Suprapubic skin (tissue), 4 donors: ENCODE data around the gene KLHL28. TPM values are rescaled to one million over a fixed set of nuclear protein-coding genes. Genes with fewer than 3 reads are reported as not detected.

Experiments used
- DNase-seq, 2 donors: peaks; one replicate each; pipeline ENCODE4 v3.0.0-alpha.2; 2019; ENCODE audit warnings: low spot score in 2 of 2
- H3K27ac ChIP-seq: fragments of 200-600 bp; sonication (generic); one replicate; pipeline ENCODE4 v1.5.1; 2019
- H3K27me3 ChIP-seq: fragments of 200-600 bp; sonication (generic); one replicate; pipeline ENCODE4 v1.5.1; 2019
- H3K36me3 ChIP-seq: fragments of 200-600 bp; sonication (generic); one replicate; pipeline ENCODE4 v1.5.1; 2019
- H3K4me1 ChIP-seq: fragments of 200-600 bp; sonication (generic); one replicate; pipeline ENCODE4 v1.5.1; 2019
- H3K4me3 ChIP-seq: fragments of 200-600 bp; sonication (generic); one replicate; pipeline ENCODE4 v1.5.1; 2019; ENCODE audit warnings: mild to moderate bottlenecking
- H3K9me3 ChIP-seq: fragments of 200-600 bp; sonication (generic); one replicate; pipeline ENCODE4 v1.5.1; 2019
- EP300 ChIP-seq: sonication (generic); formaldehyde crosslinking; IDR thresholded peaks from one replicate; pipeline ENCODE4 v1.6.1; 2017; ENCODE audit warnings: antibody characterized with exemption
- POLR2A ChIP-seq, 2 donors: fragments of 450-650 bp; IDR thresholded peaks; one replicate each; pipeline ENCODE4 v1.6.1; 2017; ENCODE audit warnings: antibody characterized with exemption in 2 of 2, mild to moderate bottlenecking in 2 of 2, moderate library complexity in 2 of 2
- POLR2AphosphoS5 ChIP-seq, 3 donors: sonication (generic); formaldehyde crosslinking; IDR thresholded peaks; one replicate each; pipeline ENCODE4 v1.6.1; 2017; ENCODE audit warnings: antibody characterized with exemption in 3 of 3
- WGBS: methylation state at CpG from one replicate; pipeline ENCODE4 v1.1.5; 2018; 5-methylcytosine and 5-hydroxymethylcytosine counted together
- total RNA-seq, 4 donors: library from RNA; depleted of rRNA; stranded (reverse); fragments of >200 nt; gene quantifications; one replicate each; pipeline ENCODE4 v1.1.0, GENCODE V29; 2016
- TF ChIP-seq, protein P1 (sequence below), 2 donors: fragments of 200-600 bp in 1 of 2; fragments of 450-650 bp in 1 of 2; sonication (generic) in 1 of 2; IDR thresholded peaks; one replicate each; pipeline ENCODE4 v1.5.1; 2016 to 2019; ENCODE audit warnings: antibody characterized with exemption in 2 of 2, mild to moderate bottlenecking in 1 of 2, moderate library complexity in 1 of 2

KLHL28 gene
- total RNA-seq, 4 donors from 2014 or later = 13.7 to 23.5 (median 16.2) TPM

DNA sequence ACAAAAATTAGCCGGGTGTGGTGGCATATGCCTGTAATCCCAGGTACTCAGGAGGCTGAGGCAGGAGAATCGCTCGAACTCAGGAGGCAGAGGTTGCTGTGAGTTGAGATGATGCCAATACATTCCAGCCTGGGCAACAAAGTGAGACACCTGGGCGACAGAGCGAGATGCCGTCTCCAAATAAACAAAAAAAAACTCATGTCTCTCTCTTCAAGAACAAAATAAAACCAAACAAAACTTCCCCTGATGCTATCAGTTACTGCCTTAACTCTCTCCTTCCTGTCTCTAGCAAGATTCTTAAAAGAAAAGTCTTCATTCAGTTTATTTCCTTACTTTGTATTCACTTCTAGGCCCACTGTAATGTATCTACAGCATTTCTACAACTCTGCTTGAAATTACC lies 20.8 kb downstream of the KLHL28 start:
- no peaks in the 10 kb centered on the region for H3K4me1 ChIP-seq
- no peak overlapping the region for H3K27ac ChIP-seq
- H3K36me3 ChIP-seq = peaks cover 48% of the 10 kb centered on the region
- no peak for DNase-seq
- no peaks in the 10 kb centered on the region for H3K9me3 ChIP-seq
- H3K4me3 ChIP-seq = no peak overlapping the region
- no peaks in the 10 kb centered on the region for H3K27me3 ChIP-seq
- TF ChIP-seq, protein P1, sequence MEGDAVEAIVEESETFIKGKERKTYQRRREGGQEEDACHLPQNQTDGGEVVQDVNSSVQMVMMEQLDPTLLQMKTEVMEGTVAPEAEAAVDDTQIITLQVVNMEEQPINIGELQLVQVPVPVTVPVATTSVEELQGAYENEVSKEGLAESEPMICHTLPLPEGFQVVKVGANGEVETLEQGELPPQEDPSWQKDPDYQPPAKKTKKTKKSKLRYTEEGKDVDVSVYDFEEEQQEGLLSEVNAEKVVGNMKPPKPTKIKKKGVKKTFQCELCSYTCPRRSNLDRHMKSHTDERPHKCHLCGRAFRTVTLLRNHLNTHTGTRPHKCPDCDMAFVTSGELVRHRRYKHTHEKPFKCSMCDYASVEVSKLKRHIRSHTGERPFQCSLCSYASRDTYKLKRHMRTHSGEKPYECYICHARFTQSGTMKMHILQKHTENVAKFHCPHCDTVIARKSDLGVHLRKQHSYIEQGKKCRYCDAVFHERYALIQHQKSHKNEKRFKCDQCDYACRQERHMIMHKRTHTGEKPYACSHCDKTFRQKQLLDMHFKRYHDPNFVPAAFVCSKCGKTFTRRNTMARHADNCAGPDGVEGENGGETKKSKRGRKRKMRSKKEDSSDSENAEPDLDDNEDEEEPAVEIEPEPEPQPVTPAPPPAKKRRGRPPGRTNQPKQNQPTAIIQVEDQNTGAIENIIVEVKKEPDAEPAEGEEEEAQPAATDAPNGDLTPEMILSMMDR (IDR thresholded peaks at IDR 0.05) = no peak
- TF ChIP-seq POLR2A (IDR thresholded peaks at IDR 0.05) (no peak), POLR2AphosphoS5 (IDR thresholded peaks at IDR 0.05) (no peak), EP300 (no peak)
- WGBS = 95% methylated on average over 6 of the region's 6 CpGs

DNA sequence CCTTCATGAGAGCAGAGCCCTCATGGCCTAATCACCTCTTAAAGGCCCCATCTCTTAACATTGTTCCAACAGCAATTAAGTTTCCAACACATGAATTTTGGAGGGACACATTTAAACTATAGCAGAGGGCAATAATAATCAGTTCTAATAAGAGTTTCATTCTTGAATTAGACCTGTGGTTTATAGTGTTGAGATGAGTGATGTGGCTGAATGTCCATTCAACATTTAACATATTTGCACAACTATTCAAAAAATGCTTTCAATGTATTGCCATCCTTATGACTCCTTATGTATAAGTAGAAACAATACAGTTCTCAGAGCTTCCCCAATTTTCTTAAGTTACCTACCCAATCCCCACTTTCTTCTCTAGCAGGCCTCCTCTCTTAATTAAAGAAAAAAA lies 21.5 kb downstream of the KLHL28 start:
- Histone ChIP-seq H3K36me3 (peaks cover 43% of the 10 kb centered on the region), H3K27me3 (no peaks in the 10 kb centered on the region), H3K4me3 (no peak overlapping the region), H3K27ac (no peak overlapping the region), H3K4me1 (no peaks in the 10 kb centered on the region), H3K9me3 (no peaks in the 10 kb centered on the region)
- TF ChIP-seq, protein P1 (IDR thresholded peaks at IDR 0.05) = no peak
- TF ChIP-seq POLR2A (IDR thresholded peaks at IDR 0.05) = no peak
- no peak for TF ChIP-seq EP300
- TF ChIP-seq POLR2AphosphoS5 (IDR thresholded peaks at IDR 0.05) = no peak
- no peak for DNase-seq

DNA sequence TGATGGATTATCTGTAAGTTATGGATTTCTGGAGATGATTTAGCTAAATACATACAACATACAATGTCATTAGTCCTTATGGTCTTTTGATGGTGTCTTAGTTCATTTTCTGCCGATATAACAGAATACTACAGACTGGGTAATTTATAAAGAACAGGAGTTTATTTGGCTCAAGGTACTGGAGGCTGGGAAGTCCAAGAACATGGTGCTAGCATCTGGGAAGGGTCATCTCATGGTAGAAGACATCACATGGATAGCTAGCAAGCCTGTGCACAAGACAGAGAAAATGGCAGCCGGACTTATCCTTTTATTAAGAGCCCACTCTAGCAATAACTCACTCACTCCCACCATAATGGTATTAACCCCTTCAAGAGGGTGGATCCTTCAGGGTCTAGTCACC lies 24.2 kb downstream of the KLHL28 start:
- no peak overlapping the region for H3K4me3 ChIP-seq
- H3K9me3 ChIP-seq = no peaks in the 10 kb centered on the region
- TF ChIP-seq EP300 = no peak
- no peak for TF ChIP-seq POLR2AphosphoS5 (IDR thresholded peaks at IDR 0.05)
- TF ChIP-seq, protein P1 (IDR thresholded peaks at IDR 0.05) = no peak
- TF ChIP-seq POLR2A (IDR thresholded peaks at IDR 0.05) = no peak
- no peak overlapping the region for H3K27ac ChIP-seq
- no peaks in the 10 kb centered on the region for H3K27me3 ChIP-seq
- DNase-seq = no peak
- 93% methylated on average over 2 of the region's 2 CpGs for WGBS
- H3K36me3 ChIP-seq = peaks cover 37% of the 10 kb centered on the region
- no peaks in the 10 kb centered on the region for H3K4me1 ChIP-seq

DNA sequence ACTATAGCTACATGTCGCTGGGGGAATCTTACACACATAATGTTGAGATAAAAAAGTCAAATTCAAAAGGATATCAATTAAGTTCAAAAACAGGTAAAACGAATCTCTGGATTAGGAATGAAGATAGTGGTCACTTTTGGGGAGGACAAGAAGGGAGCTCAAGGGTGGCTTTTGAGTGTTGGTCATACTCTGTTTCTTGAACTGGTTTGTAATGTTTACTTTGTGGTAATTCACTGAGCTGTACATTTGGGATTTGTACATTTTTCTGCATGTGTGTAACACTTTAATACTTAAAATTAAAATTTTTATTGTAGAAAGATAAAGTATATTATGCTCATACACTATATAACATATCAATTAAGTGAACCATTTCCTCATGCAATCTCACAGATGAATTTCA lies 26.6 kb downstream of the KLHL28 start:
- H3K4me1 ChIP-seq = no peaks in the 10 kb centered on the region
- H3K4me3 ChIP-seq = no peak overlapping the region
- peaks cover 37% of the 10 kb centered on the region for H3K36me3 ChIP-seq
- 95% methylated on average over 2 of the region's 2 CpGs for WGBS
- TF ChIP-seq POLR2AphosphoS5 (IDR thresholded peaks at IDR 0.05) (no peak), POLR2A (IDR thresholded peaks at IDR 0.05) (no peak), EP300 (no peak)
- TF ChIP-seq, protein P1 (IDR thresholded peaks at IDR 0.05) = no peak
- no peaks in the 10 kb centered on the region for H3K27me3 ChIP-seq
- H3K27ac ChIP-seq = no peak overlapping the region
- no peaks in the 10 kb centered on the region for H3K9me3 ChIP-seq
- DNase-seq = no peak

DNA sequence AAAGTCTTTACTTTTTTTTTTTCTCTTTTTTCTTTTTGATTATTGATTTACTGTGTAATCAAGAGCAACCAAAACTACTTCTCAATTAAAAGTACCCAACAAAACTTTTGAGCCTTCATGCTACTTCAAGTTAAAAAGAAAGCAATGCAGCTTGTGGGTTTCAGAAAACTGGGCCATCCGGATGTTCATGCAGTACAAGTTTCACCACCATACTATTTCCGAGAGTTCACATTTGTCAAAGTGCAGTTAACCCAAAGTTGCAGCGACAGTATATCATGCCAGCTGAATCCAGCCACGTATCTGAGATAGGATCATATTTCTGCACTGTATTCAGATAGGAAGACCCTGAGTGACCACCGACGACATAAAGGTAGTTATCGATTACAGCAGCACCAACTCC lies 33.0 kb downstream of the KLHL28 start:
- no peak overlapping the region for H3K27ac ChIP-seq
- no peak overlapping the region for H3K4me3 ChIP-seq
- H3K36me3 ChIP-seq = peaks cover 16% of the 10 kb centered on the region
- no peaks in the 10 kb centered on the region for H3K9me3 ChIP-seq
- 86% methylated on average over 7 of the region's 7 CpGs for WGBS
- no peak for TF ChIP-seq POLR2AphosphoS5 (IDR thresholded peaks at IDR 0.05)
- no peak for TF ChIP-seq POLR2A (IDR thresholded peaks at IDR 0.05)
- TF ChIP-seq, protein P1 (IDR thresholded peaks at IDR 0.05) = no peak
- no peak for TF ChIP-seq EP300
- no peaks in the 10 kb centered on the region for H3K27me3 ChIP-seq
- DNase-seq = no peak
- no peaks in the 10 kb centered on the region for H3K4me1 ChIP-seq
